DOHH2 (cell line): ENCODE data around the gene SCYGR7.

Experiments used
- H3F3A ChIP-seq: fragments of 200-600 bp; sonication (generic), shearing (Covaris generic); 2 replicates; pipeline ENCODE4 v1.6.0; 2016; ENCODE audit warnings: antibody characterized with exemption, mild to moderate bottlenecking; ENCODE audit not compliant: control insufficient read depth, insufficient read depth
- H3K27ac ChIP-seq: fragments of 200-600 bp; sonication (generic); 2 replicates; pipeline ENCODE4 v1.5.1; 2014; ENCODE audit warnings: low read depth, mild to moderate bottlenecking, low read length, moderate library complexity
- H3K27me3 ChIP-seq: fragments of 200-600 bp; sonication (generic); 2 replicates; pipeline ENCODE4 v1.6.1; 2014; ENCODE audit warnings: mild to moderate bottlenecking, low read length, mixed read lengths; ENCODE audit not compliant: control insufficient read depth
- H3K36me3 ChIP-seq: fragments of 200-600 bp; sonication (generic); 2 replicates; pipeline ENCODE4 v1.6.1; 2014; ENCODE audit warnings: mild to moderate bottlenecking, low read length, moderate library complexity, mixed read lengths; ENCODE audit not compliant: control insufficient read depth
- H3K4me1 ChIP-seq: fragments of 200-600 bp; sonication (generic); 2 replicates; pipeline ENCODE4 v1.6.1; 2014; ENCODE audit warnings: mild to moderate bottlenecking, low read length, mixed read lengths; ENCODE audit not compliant: control insufficient read depth
- H3K4me2 ChIP-seq: fragments of 200-600 bp; sonication (generic); 2 replicates; pipeline ENCODE4 v1.6.0; 2014; ENCODE audit warnings: mild to moderate bottlenecking, low read length, moderate library complexity
- H3K4me3 ChIP-seq: fragments of 200-600 bp; sonication (generic); 2 replicates; pipeline ENCODE4 v1.5.1; 2014; ENCODE audit warnings: mild to moderate bottlenecking, low read length, mixed read lengths
- H3K79me2 ChIP-seq: fragments of 200-600 bp; sonication (generic); 2 replicates; pipeline ENCODE4 v1.6.1; 2014; ENCODE audit warnings: mild to moderate bottlenecking, low read length, mixed read lengths; ENCODE audit not compliant: control insufficient read depth
- H3K9me2 ChIP-seq: fragments of 200-600 bp; sonication (generic); replicated peaks from 2 replicates; pipeline ENCODE4 v1.6.1; 2014; ENCODE audit warnings: mild to moderate bottlenecking, low read length, mixed read lengths; ENCODE audit not compliant: control insufficient read depth
- H3K9me3 ChIP-seq: fragments of 200-600 bp; sonication (generic); 2 replicates; pipeline ENCODE4 v1.6.1; 2014; ENCODE audit warnings: antibody characterized with exemption, low read length, mixed read lengths; ENCODE audit not compliant: control insufficient read depth, insufficient read depth
- H4K20me1 ChIP-seq: fragments of 200-600 bp; sonication (generic); 2 replicates; pipeline ENCODE4 v1.6.0; 2014; ENCODE audit warnings: low read depth, mild to moderate bottlenecking, antibody characterized with exemption, low read length, moderate library complexity; ENCODE audit not compliant: control insufficient read depth, insufficient read depth
- EZH2phosphoT487 ChIP-seq: fragments of 200-600 bp; sonication (generic); IDR thresholded peaks from 2 replicates; pipeline ENCODE4 v1.6.1; 2017; ENCODE audit warnings: borderline replicate concordance, mild to moderate bottlenecking, antibody characterized with exemption, low read length, moderate library complexity, mixed read lengths
- TF ChIP-seq, protein P1 (sequence below): fragments of 200-600 bp; sonication (generic); IDR thresholded peaks from one replicate; pipeline ENCODE4 v1.5.1; 2014; ENCODE audit warnings: antibody characterized with exemption, mild to moderate bottlenecking, low read depth, low read length; ENCODE audit not compliant: poor library complexity, severe bottlenecking

SCYGR7 gene

DNA sequence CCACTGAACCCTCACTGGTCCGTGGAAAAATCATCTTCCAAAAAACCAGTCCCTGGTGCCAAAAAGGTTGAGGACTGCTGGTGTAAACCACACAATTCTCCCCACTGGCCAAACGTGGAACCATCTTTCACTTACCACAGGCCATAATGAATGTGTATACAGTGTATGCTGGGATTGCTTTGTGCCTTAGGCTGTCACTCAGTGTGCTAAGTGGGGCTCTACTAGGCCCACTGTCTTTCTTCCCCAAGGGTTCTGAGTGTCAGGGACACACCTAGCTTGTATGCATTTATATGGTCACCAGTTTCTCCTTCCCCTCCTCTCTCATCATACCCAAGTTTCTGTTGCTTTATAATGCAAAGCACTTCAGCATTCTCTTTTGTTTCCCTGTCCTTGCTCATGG, 44.8 kb downstream of the SCYGR7 start:
- H4K20me1 ChIP-seq = no peaks in the 10 kb centered on the region
- TF ChIP-seq, protein P1, sequence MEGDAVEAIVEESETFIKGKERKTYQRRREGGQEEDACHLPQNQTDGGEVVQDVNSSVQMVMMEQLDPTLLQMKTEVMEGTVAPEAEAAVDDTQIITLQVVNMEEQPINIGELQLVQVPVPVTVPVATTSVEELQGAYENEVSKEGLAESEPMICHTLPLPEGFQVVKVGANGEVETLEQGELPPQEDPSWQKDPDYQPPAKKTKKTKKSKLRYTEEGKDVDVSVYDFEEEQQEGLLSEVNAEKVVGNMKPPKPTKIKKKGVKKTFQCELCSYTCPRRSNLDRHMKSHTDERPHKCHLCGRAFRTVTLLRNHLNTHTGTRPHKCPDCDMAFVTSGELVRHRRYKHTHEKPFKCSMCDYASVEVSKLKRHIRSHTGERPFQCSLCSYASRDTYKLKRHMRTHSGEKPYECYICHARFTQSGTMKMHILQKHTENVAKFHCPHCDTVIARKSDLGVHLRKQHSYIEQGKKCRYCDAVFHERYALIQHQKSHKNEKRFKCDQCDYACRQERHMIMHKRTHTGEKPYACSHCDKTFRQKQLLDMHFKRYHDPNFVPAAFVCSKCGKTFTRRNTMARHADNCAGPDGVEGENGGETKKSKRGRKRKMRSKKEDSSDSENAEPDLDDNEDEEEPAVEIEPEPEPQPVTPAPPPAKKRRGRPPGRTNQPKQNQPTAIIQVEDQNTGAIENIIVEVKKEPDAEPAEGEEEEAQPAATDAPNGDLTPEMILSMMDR = no peak
- TF ChIP-seq EZH2phosphoT487 = no peak
- no peak overlapping the region for H3K27ac ChIP-seq
- no peak overlapping the region for H3K4me3 ChIP-seq
- no peaks in the 10 kb centered on the region for H3K27me3 ChIP-seq
- H3K4me1 ChIP-seq = no peaks in the 10 kb centered on the region
- H3K9me3 ChIP-seq = no peaks in the 10 kb centered on the region
- no peaks in the 10 kb centered on the region for H3K36me3 ChIP-seq
- no peak overlapping the region for H3K4me2 ChIP-seq
- no peaks in the 10 kb centered on the region for H3K79me2 ChIP-seq
- no peaks in the 10 kb centered on the region for H3K9me2 ChIP-seq
- H3F3A ChIP-seq = no peaks in the 10 kb centered on the region

DNA sequence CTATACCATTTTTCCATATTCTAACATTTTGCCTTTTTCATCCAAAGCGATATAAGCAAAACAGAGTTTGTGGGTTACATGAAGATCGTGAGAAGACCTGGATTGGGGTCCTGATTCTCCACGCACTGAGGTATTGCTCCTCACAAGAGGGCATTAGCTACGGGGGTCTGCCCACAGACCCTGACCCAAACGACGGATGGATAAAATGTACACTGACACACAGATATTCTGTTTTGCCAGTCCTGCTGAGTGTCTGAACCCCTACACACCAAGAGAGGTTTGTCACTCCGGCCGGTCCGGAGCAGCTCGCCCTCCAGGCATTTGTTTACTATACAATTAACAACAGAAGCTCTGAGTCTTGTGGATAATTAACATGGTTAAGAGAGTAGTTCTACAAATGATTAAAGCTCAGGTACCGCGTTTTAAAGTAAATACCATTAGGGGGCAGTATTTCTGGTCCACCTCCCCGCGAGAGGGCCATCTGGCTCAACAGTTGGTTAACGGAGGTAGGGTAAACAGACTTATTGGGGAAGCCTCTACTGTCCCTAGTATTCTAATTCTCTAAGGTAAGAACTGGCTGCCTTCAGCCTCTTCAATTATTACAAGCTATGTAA, 46.0 kb downstream of the SCYGR7 start:
- no peak overlapping the region for H3K27ac ChIP-seq
- H3K79me2 ChIP-seq = no peaks in the 10 kb centered on the region
- no peaks in the 10 kb centered on the region for H3K27me3 ChIP-seq
- H3K4me3 ChIP-seq = no peak overlapping the region
- no peaks in the 10 kb centered on the region for H3K4me1 ChIP-seq
- H3K36me3 ChIP-seq = no peaks in the 10 kb centered on the region
- H3K9me2 ChIP-seq = no peaks in the 10 kb centered on the region
- H4K20me1 ChIP-seq = no peaks in the 10 kb centered on the region
- H3K9me3 ChIP-seq = no peaks in the 10 kb centered on the region
- no peak for TF ChIP-seq EZH2phosphoT487
- TF ChIP-seq, protein P1 = peak; percentile 45
- no peak overlapping the region for H3K4me2 ChIP-seq
- H3F3A ChIP-seq = no peaks in the 10 kb centered on the region

DNA sequence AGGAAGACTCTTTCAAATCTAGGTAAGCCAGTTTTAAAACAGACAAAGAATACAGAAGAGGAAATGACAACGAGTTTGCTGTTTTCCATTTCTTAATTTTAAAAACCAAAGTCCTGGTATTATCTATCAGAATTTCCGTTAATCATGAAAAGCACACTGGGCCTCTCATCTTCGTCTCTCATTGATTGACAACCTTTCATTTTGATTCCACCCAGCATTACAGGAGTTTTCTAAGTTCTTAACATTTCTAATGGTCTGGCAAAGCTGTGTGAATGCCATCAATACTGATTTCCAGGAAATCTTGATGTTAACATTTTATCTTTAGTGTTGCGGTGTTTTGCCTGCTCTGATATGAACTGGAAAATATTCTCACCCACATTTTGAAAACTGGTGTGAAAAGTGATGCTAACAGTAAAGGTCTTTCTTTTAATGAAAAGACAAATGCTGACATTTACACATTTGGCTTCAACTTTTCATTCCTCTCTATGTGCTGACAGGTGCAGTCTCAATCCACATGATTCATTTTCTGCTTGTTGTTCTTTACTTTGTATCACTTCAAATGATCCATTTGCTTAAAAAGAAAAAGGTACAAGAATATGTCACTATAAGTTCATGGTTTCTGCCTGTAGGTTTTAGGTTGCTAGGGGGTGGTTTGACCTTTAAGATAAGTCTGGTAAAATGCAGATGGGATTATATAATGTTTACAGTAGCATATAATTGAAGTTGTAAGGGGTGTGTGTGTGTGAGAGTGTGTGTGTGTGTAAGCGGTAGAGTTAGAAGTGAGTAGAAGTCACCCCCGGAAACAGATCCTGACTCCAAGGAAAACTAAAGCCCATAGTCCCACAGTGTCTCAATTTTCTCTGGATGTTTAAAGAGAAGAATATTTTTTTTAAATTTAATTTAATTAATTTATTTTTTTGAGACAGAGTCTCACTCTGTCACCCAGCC, 47.0 kb downstream of the SCYGR7 start:
- Histone ChIP-seq H3K36me3 (no peaks in the 10 kb centered on the region), H3K4me2 (no peak overlapping the region), H3K9me3 (no peaks in the 10 kb centered on the region), H3K4me3 (no peak overlapping the region), H3K9me2 (no peaks in the 10 kb centered on the region), H4K20me1 (no peaks in the 10 kb centered on the region), H3K79me2 (no peaks in the 10 kb centered on the region), H3F3A (no peaks in the 10 kb centered on the region), H3K4me1 (no peaks in the 10 kb centered on the region), H3K27me3 (no peaks in the 10 kb centered on the region), H3K27ac (no peak overlapping the region)
- TF ChIP-seq, protein P1 = no peak
- no peak for TF ChIP-seq EZH2phosphoT487
